Cardiac muscle cell (in vitro differentiated cells and primary cell): ENCODE results near the gene ERI2. TPM values are rescaled to one million over a fixed set of nuclear protein-coding genes. Genes with fewer than 3 reads are reported as not detected.
A peak's percentile ranks its signal among the peaks of the same experiment; 100 is the strongest.
"Not testable (repeated sequence)": the region's sequence is repeated elsewhere in the genome, so short reads cannot be mapped to it uniquely, and the experiment has no call there.

Experiments used
- DNase-seq, 2 donors: peaks; one replicate each; pipeline versions ENCODE4 v3.0.0 to v3.0.0-alpha.2; 2010 to 2017; ENCODE audit warnings: low read depth in 1 of 2, low spot score in 1 of 2
- H3K27ac ChIP-seq: fragments of 200-600 bp; sonication (generic); 2 replicates; pipeline ENCODE4 v1.5.1; 2016
- H3K27me3 ChIP-seq: fragments of 200-600 bp; sonication (generic); 2 replicates; pipeline ENCODE4 v1.6.0; 2016; ENCODE audit warnings: control low read depth
- H3K36me3 ChIP-seq: fragments of 200-600 bp; sonication (generic); 2 replicates; pipeline ENCODE4 v1.5.1; 2016; ENCODE audit warnings: control low read depth
- H3K4me1 ChIP-seq: fragments of 200-600 bp; sonication (generic); 2 replicates; pipeline ENCODE4 v1.8.1; 2017; ENCODE audit warnings: low read depth, mild to moderate bottlenecking, mixed run types
- H3K4me3 ChIP-seq: fragments of 200-600 bp; sonication (generic); 2 replicates; pipeline ENCODE4 v1.5.1; 2016; ENCODE audit warnings: mild to moderate bottlenecking
- H3K9me3 ChIP-seq: fragments of 200-600 bp; sonication (generic); 2 replicates; pipeline ENCODE4 v1.5.1; 2017; ENCODE audit warnings: low read depth, mild to moderate bottlenecking, control low read depth
- CTCF ChIP-seq: IDR thresholded peaks from 2 replicates; pipeline ENCODE4 v1.5.1; 2012; ENCODE audit warnings: low read depth, mild to moderate bottlenecking, low read length
- polyA plus RNA-seq: library from polyadenylated mRNA; unstranded; fragments of >200 nt; fragmentation: Nextera tagmentation; extraction: Ambion mirVana; gene quantifications from 2 replicates; pipeline ENCODE4 v1.2.1, GENCODE V29; 2016
- total RNA-seq: library from RNA; depleted of rRNA; stranded (reverse); fragments of >200 nt; gene quantifications from 2 replicates; pipeline ENCODE4 v1.2.3, GENCODE V29; 2016

ERI2 gene
- total and polyA plus RNA-seq, 2 experiments from 2014 or later, result 18.1 to 28.0 TPM

GRCh38 chr16:20765732-20766131 lies 40.5 kb downstream of the ERI2 start:
- Histone ChIP-seq H3K9me3 (no peaks in the 10 kb centered on the region), H3K4me3 (no peak overlapping the region), H3K36me3 (no peaks in the 10 kb centered on the region), H3K27ac (no peak overlapping the region), H3K4me1 (no peaks in the 10 kb centered on the region), H3K27me3 (no peaks in the 10 kb centered on the region)
- no peak for TF ChIP-seq CTCF
- no peak for DNase-seq

GRCh38 chr16:20764448-20764847 lies 41.8 kb downstream of the ERI2 start:
- not testable (repeated sequence) for H3K4me3 ChIP-seq, DNase-seq, H3K4me1 ChIP-seq, H3K27me3 ChIP-seq, H3K9me3 ChIP-seq, H3K27ac ChIP-seq, H3K36me3 ChIP-seq

GRCh38 chr16:20763461-20764232 lies 42.6 kb downstream of the ERI2 start, which contains the start of gene ACSM3:
Gene ACSM3 (plus strand): TSS chr16:20764014. CDS start chr16:20770035, 6,021 bp downstream.
- Histone ChIP-seq H3K4me1 (no peaks in the 10 kb centered on the region), H3K9me3 (no peaks in the 10 kb centered on the region), H3K4me3 (peak within 1 kb of the TSS; percentile 11), H3K36me3 (no peaks in the 10 kb centered on the region), H3K27ac (no peak within 1 kb of the TSS), H3K27me3 (no peaks in the 10 kb centered on the region)
- peak; percentile 61 to 84 for DNase-seq
- TF ChIP-seq CTCF, result no peak

- Histone ChIP-seq H3K27me3 (no peaks in the 10 kb centered on the region), H3K9me3 (no peaks in the 10 kb centered on the region), H3K4me1 (no peaks in the 10 kb centered on the region), H3K4me3 (no peak overlapping the region), H3K36me3 (no peaks in the 10 kb centered on the region), H3K27ac (no peak overlapping the region)
- TF ChIP-seq CTCF, result no peak
- DNase-seq, result no peak
Observed at GRCh38 chr16:20762404-20763123, 43.7 kb downstream of the ERI2 start.

DNA sequence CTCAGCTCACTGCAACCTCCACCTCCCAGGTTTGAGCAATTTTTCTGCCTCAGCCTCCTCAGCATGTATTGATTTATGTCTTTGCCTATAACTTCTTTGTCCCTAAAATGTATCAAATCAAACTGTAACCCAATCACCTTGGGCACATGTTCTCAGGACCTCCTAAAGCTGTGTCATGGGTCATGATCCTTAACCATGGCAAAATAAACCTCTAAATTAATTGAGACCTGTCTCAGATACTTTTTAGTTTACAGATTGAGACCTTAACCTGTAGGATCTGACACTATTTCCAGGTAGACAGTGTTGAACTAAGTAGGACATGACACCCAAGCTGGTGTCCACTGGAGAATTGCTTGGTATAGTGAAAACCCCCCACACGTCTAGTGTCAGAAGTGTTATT lies 45.1 kb downstream of the ERI2 start:
- no peak for TF ChIP-seq CTCF
- no peaks in the 10 kb centered on the region for H3K9me3 ChIP-seq
- DNase-seq, result no peak
- H3K4me3 ChIP-seq, result no peak overlapping the region
- no peaks in the 10 kb centered on the region for H3K4me1 ChIP-seq
- no peak overlapping the region for H3K27ac ChIP-seq
- H3K36me3 ChIP-seq, result no peaks in the 10 kb centered on the region
- H3K27me3 ChIP-seq, result no peaks in the 10 kb centered on the region

- no peaks in the 10 kb centered on the region for H3K27me3 ChIP-seq
- H3K9me3 ChIP-seq, result no peaks in the 10 kb centered on the region
- H3K27ac ChIP-seq, result no peak overlapping the region
- no peak for DNase-seq
- TF ChIP-seq CTCF, result no peak
- H3K4me3 ChIP-seq, result no peak overlapping the region
- H3K4me1 ChIP-seq, result no peaks in the 10 kb centered on the region
- no peaks in the 10 kb centered on the region for H3K36me3 ChIP-seq
Observed at GRCh38 chr16:20760346-20760745, 45.9 kb downstream of the ERI2 start.

- not testable (repeated sequence) for H3K27ac ChIP-seq, DNase-seq, H3K9me3 ChIP-seq, H3K4me1 ChIP-seq, H3K36me3 ChIP-seq, H3K27me3 ChIP-seq, H3K4me3 ChIP-seq
Observed at GRCh38 chr16:20755799-20756198, 50.5 kb downstream of the ERI2 start.
